ENCODE data around the gene CPB2. TPM values are rescaled to one million over a fixed set of nuclear protein-coding genes. Genes with fewer than 3 reads are reported as not detected.

CPB2 gene
- total and polyA plus RNA-seq, 4 donors, result 175 to 997 (median 504) TPM

GRCh38 chr13:46039411-46040182, 65.2 kb downstream of the CPB2 start:
- TF ChIP-seq TAF1 (conservative IDR thresholded peaks at IDR 0.05), result no peak
- no peak for TF ChIP-seq FOXA2 (IDR thresholded peaks at IDR 0.05)
- no peak for TF ChIP-seq JUND (IDR thresholded peaks at IDR 0.05)
- no peak for TF ChIP-seq RXRA (IDR thresholded peaks at IDR 0.05)
- no peak for TF ChIP-seq HNF4G (IDR thresholded peaks at IDR 0.05)
- TF ChIP-seq NR2F2 (IDR thresholded peaks at IDR 0.05), result no peak
- H3K27me3 ChIP-seq (ENCODE audit: control insufficient read depth in 4 of 4, insufficient read depth in 4 of 4, low read length in 3 of 4), result no peaks in the 10 kb centered on the region
- H3K4me1 ChIP-seq (ENCODE audit: control insufficient read depth in 4 of 4, insufficient read depth in 4 of 4, low read length in 3 of 4), result no peaks in the 10 kb centered on the region
- no peak overlapping the region for H3K27ac ChIP-seq (ENCODE audit: low read depth in 1 of 2, low read length in 2 of 2)
- no peaks in the 10 kb centered on the region for H3K9me3 ChIP-seq (ENCODE audit: control insufficient read depth in 4 of 4, low read length in 3 of 4)
- WGBS, result 97% methylated on average over 6 of the region's 6 CpGs
- H3K4me3 ChIP-seq (ENCODE audit: low read depth in 1 of 3, low read length in 3 of 3), result no peak overlapping the region
- no peak overlapping the region for H3K9ac ChIP-seq (ENCODE audit: low read depth in 1 of 2, low read length in 2 of 2)
- peaks cover 7 to 59% (median 54%) of the 10 kb centered on the region in 4 donors for H3K36me3 ChIP-seq (ENCODE audit: control insufficient read depth in 4 of 4, insufficient read depth in 3 of 4, low read depth in 1 of 4, low read length in 3 of 4)
- DNase-seq (ENCODE audit: low spot score), result no peak

GRCh38 chr13:46038296-46038695, 66.5 kb downstream of the CPB2 start:
- WGBS, result 96% methylated on average over 4 of the region's 4 CpGs
- H3K4me3 ChIP-seq (ENCODE audit: low read depth in 1 of 3, low read length in 3 of 3), result no peak overlapping the region
- no peak for TF ChIP-seq CTCF (IDR thresholded peaks at IDR 0.05; ENCODE audit: low read depth, low read length, missing input control)
- TF ChIP-seq ZBTB33 (IDR thresholded peaks at IDR 0.05), result no peak
- TF ChIP-seq RXRA (IDR thresholded peaks at IDR 0.05), result no peak
- TF ChIP-seq HNF4A (conservative IDR thresholded peaks at IDR 0.05), result no peak
- no peak for TF ChIP-seq REST (IDR thresholded peaks at IDR 0.05)
- H3K9ac ChIP-seq (ENCODE audit: low read depth in 1 of 2, low read length in 2 of 2), result no peak overlapping the region
- no peaks in the 10 kb centered on the region for H3K4me1 ChIP-seq (ENCODE audit: control insufficient read depth in 4 of 4, insufficient read depth in 4 of 4, low read length in 3 of 4)
- no peak overlapping the region for H3K27ac ChIP-seq (ENCODE audit: low read depth in 1 of 2, low read length in 2 of 2)
- H3K9me3 ChIP-seq (ENCODE audit: control insufficient read depth in 4 of 4, low read length in 3 of 4), result no peaks in the 10 kb centered on the region
- no peaks in the 10 kb centered on the region for H3K27me3 ChIP-seq (ENCODE audit: control insufficient read depth in 4 of 4, insufficient read depth in 4 of 4, low read length in 3 of 4)
- H3K36me3 ChIP-seq (ENCODE audit: control insufficient read depth in 4 of 4, insufficient read depth in 3 of 4, low read depth in 1 of 4, low read length in 3 of 4), result peaks cover 7 to 65% (median 57%) of the 10 kb centered on the region in 4 donors
- no peak for DNase-seq (ENCODE audit: low spot score)

All from liver (tissue), 9 donors.